ENCODE data around the gene NCOA6.

DNA sequence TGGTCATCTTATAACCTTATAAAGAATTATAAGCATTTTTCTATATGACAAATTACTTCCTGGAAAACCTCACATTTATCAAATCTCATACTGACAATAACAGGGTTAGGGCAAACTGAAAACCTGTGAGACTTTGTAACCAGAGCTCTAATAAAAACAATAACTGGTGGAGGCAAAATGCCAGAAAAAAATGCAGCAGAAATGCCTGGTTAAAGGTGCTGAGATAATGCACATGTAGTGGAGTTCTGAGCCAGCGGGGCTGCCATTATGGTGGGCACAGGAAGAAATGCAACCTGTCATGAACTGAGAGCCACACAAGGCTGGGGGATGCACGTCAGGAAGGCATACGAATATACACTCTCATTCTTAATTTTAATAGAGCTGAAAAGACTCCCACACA is 53.0 kb downstream of the NCOA6 start:
- no peak for TF ChIP-seq CTCF (IDR thresholded peaks at IDR 0.05)
- no peak for TF ChIP-seq POLR2A (IDR thresholded peaks at IDR 0.05)
- no peak for TF ChIP-seq POLR2AphosphoS5 (IDR thresholded peaks at IDR 0.05)

All from transverse colon (tissue), 4 donors.